PFSK-1 (cell line): ENCODE data around the gene MARCHF2.

Source experiments
- FOXP2 ChIP-seq: optimal IDR thresholded peaks from 2 replicates; pipeline ENCODE3; 2011; ENCODE audit warnings: borderline replicate concordance, control low read depth, inconsistent platforms; ENCODE audit not compliant: insufficient read depth; ENCODE audit errors: extremely low read length, extremely low read depth
- POLR2AphosphoS5 ChIP-seq: IDR thresholded peaks from 2 replicates; pipeline ENCODE4 v1.6.1; 2012; ENCODE audit warnings: low read depth, mild to moderate bottlenecking, control low read depth, low read length, moderate library complexity
- SIN3A ChIP-seq: IDR thresholded peaks from 2 replicates; pipeline ENCODE4 v1.6.1; 2012; ENCODE audit warnings: mild to moderate bottlenecking, low read length, moderate library complexity, borderline replicate concordance; ENCODE audit not compliant: insufficient read depth
- TAF1 ChIP-seq: IDR thresholded peaks from 2 replicates; pipeline ENCODE4 v1.6.1; 2012; ENCODE audit warnings: low read length, control low read depth, borderline replicate concordance; ENCODE audit not compliant: insufficient read depth
- TF ChIP-seq, protein P1 (sequence below), 2 experiments: IDR thresholded peaks; 2 replicates each; pipeline versions ENCODE4 v1.6.1 to v1.8.0; 2011 to 2012; ENCODE audit warnings: low read depth in 2 of 2, low read length in 2 of 2, control low read depth in 1 of 2, inconsistent platforms in 1 of 2, mild to moderate bottlenecking in 1 of 2, moderate library complexity in 1 of 2; ENCODE audit not compliant: insufficient read depth in 1 of 2

MARCHF2 gene

DNA sequence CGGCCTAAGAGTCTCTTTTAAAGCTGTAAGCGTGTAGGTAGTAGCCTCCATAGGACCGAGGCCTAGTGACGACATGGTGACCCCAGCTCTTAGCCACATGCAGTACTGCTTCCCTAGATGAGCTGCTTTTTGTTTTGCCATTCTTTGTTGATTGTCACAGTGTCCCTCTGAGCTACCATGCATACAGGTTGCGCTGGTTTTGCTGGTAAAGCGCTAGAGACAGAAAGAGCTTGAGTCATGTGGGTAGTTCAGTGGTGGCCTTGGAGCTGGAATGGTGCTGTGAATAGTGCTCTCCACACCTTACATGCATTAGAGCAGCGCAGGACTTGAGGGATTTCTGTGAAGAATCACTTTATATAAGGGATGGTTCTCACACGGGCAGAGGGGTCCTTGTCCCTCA, 36.7 kb downstream of the MARCHF2 start:
- TF ChIP-seq POLR2AphosphoS5 (no peak), FOXP2 (no peak), TAF1 (no peak), SIN3A (no peak)
- TF ChIP-seq, protein P1, sequence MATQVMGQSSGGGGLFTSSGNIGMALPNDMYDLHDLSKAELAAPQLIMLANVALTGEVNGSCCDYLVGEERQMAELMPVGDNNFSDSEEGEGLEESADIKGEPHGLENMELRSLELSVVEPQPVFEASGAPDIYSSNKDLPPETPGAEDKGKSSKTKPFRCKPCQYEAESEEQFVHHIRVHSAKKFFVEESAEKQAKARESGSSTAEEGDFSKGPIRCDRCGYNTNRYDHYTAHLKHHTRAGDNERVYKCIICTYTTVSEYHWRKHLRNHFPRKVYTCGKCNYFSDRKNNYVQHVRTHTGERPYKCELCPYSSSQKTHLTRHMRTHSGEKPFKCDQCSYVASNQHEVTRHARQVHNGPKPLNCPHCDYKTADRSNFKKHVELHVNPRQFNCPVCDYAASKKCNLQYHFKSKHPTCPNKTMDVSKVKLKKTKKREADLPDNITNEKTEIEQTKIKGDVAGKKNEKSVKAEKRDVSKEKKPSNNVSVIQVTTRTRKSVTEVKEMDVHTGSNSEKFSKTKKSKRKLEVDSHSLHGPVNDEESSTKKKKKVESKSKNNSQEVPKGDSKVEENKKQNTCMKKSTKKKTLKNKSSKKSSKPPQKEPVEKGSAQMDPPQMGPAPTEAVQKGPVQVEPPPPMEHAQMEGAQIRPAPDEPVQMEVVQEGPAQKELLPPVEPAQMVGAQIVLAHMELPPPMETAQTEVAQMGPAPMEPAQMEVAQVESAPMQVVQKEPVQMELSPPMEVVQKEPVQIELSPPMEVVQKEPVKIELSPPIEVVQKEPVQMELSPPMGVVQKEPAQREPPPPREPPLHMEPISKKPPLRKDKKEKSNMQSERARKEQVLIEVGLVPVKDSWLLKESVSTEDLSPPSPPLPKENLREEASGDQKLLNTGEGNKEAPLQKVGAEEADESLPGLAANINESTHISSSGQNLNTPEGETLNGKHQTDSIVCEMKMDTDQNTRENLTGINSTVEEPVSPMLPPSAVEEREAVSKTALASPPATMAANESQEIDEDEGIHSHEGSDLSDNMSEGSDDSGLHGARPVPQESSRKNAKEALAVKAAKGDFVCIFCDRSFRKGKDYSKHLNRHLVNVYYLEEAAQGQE (IDR thresholded peaks at IDR 0.05; ENCODE audit: insufficient read depth in 1 of 2, low read depth in 2 of 2, low read length in 2 of 2) = no peak

GRCh38 chr19:8451377-8451776, 38.3 kb downstream of the MARCHF2 start:
- TF ChIP-seq POLR2AphosphoS5 (no peak), FOXP2 (no peak)
- TF ChIP-seq, protein P1 (IDR thresholded peaks at IDR 0.05; ENCODE audit: insufficient read depth in 1 of 2, low read depth in 2 of 2, low read length in 2 of 2) = no peak

DNA sequence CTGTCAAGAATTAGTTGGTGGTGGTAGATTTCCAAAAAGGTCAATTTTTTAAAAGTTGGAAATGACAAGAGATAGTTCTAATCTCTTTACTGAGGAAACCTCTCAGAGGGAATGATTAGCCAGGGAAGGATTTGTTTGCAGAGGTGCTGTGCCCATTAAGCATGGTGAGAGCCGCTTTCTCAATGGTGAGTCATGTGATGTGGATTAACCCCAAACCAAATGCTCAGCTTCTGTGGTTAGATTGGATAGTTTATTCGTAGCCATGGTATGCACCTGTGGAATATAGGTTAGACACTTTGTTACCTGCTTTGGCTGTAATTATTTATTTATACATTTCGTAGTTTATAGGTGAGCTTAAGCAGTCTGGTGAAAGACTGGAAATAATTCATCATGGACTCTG, 38.8 kb downstream of the MARCHF2 start:
- TF ChIP-seq SIN3A = no peak
- TF ChIP-seq TAF1 = no peak
- TF ChIP-seq POLR2AphosphoS5 = no peak
- TF ChIP-seq FOXP2 = no peak
- TF ChIP-seq, protein P1 (IDR thresholded peaks at IDR 0.05; ENCODE audit: insufficient read depth in 1 of 2, low read depth in 2 of 2, low read length in 2 of 2) = no peak

- TF ChIP-seq FOXP2 (no peak), POLR2AphosphoS5 (no peak), TAF1 (no peak), SIN3A (no peak)
- TF ChIP-seq, protein P1 (IDR thresholded peaks at IDR 0.05; ENCODE audit: insufficient read depth in 1 of 2, low read depth in 2 of 2, low read length in 2 of 2) = no peak
These were observed 39.5 kb downstream of the MARCHF2 start for GRCh38 chr19:8452446-8453123.

DNA sequence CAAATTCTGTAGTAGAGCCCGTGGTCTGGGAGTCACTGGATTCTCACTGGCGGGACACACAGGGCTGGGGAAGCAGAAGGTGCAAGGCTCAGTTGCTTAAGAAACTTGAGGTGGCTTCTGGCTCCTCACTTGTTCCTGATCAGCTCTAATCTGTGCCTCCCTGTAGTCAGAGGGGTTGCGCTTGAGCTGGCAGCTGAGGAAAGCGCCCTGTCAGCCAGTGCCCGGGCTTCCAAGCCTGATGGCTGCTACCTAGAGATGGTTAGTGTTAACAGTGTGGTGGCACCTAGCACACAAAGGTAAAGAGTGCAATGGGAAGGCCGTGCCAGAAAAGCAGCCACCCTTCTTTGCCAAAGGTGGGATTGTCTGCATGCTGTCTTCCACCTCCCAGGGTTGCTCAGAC, 40.5 kb downstream of the MARCHF2 start:
- TF ChIP-seq TAF1 = no peak
- no peak for TF ChIP-seq POLR2AphosphoS5
- no peak for TF ChIP-seq FOXP2
- TF ChIP-seq SIN3A = no peak
- TF ChIP-seq, protein P1 (IDR thresholded peaks at IDR 0.05; ENCODE audit: insufficient read depth in 1 of 2, low read depth in 2 of 2, low read length in 2 of 2) = no peak
